Measurements from ENCODE around the gene BDKRB2.

DNA sequence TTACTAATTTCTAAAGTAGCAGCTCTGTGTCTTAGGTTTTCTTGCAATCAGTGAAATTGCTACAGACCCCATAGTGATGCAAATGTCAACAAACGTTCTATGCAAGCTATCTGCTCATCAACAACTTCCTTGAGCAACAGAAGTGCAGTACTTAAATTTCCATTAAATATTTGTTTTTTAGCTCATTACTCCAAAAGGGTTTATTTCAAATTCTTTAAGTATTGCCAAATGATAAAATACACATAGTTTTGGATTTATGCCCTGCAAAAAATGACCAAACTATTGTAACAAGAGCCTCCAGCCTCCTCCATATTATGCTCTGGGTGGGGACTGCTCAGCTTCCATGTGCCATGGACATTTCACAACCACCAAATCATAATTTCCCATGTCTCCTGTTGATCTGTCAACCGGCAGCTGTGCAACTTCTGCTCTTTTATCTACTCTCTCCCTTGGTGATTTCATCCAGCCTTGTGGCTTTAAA lies 55.7 kb downstream of the BDKRB2 start:
- TF ChIP-seq CTCF (IDR thresholded peaks at IDR 0.05) (no peak), POLR2A (IDR thresholded peaks at IDR 0.05) (no peak)

Data from adrenal gland (tissue), 5 donors.